ENCODE measurements around the gene DDC.

The DDC gene

GRCh38 chr7:50409856-50410745, 155.1 kb downstream of the DDC start:
- TF ChIP-seq CTCF (IDR thresholded peaks at IDR 0.05), result no peak
- H3K4me3 Mint-ChIP-seq, result no peak overlapping the region
- DNase-seq, result no peak
- H3K36me3 Mint-ChIP-seq (ENCODE audit: low read depth), result no peaks in the 10 kb centered on the region
- H3K27me3 Mint-ChIP-seq (ENCODE audit: low read depth, poor library complexity), result peaks cover 7% of the 10 kb centered on the region
- no peaks in the 10 kb centered on the region for H3K4me1 Mint-ChIP-seq
- no peak overlapping the region for H3K27ac Mint-ChIP-seq
- no peaks in the 10 kb centered on the region for H3K9me3 Mint-ChIP-seq

Measured in nephron progenitor cell (in vitro differentiated cells).